HepG2 (cell line): ENCODE data around the gene COBLL1. TPM values are rescaled to one million over a fixed set of nuclear protein-coding genes. Genes with fewer than 3 reads are reported as not detected.

Experiments
- ATAC-seq: fragments of 200-7000 bp; cut with Tn5 transposase; 3 replicates; pipeline ENCODE4 v1.9.1; 2020; ENCODE audit warnings: mild to moderate bottlenecking, moderate library complexity
- BruUV-seq: library from RNA; stranded (reverse); fragments of 400-500 nt; replicated peaks from 2 replicates; lab custom pipeline; 2021; lab: Mats Ljungman, UMichigan
- CTCF ChIA-PET: fragments of 300-600 bp; formaldehyde crosslinking; extraction: SDS; loops from one replicate; lab custom pipeline; 2021; ENCODE audit warnings: low total read pairs, inconsistent platforms, low intra/inter-chr PET ratio; lab: Yijun Ruan, JAX
- POLR2A ChIA-PET: fragments of 350-600 bp; sonication (Branson Sonifier 250); formaldehyde crosslinking; loops from one replicate; lab custom pipeline; 2020; ENCODE audit warnings: antibody characterized with exemption, inconsistent platforms; lab: Yijun Ruan, JAX
- DNase-seq: peaks from one replicate; pipeline ENCODE4 v3.0.0-alpha.2; 2015; ENCODE audit warnings: low spot score
- FAIRE-seq: peaks from 3 replicates; lab custom pipeline; 2011; peaks lifted over from hg19 to GRCh38; lab: Jason Lieb, UNC
- H2AFZ ChIP-seq: one replicate; pipeline ENCODE4 v1.6.1; 2011; ENCODE audit warnings: low read length, inconsistent platforms
- H3K27ac ChIP-seq: fragments of 300-600 bp; 3 replicates; pipeline ENCODE4 v1.8.0; 2011; ENCODE audit warnings: mixed run types, mild to moderate bottlenecking, mixed read lengths, low read length, inconsistent platforms; ENCODE audit not compliant: insufficient read depth; ENCODE audit errors: extremely low read length
- H3K27me3 ChIP-seq, 2 experiments: fragments of 200-600 bp in 1 of 2; 2 replicates in 1 of 2; 3 replicates in 1 of 2; pipeline versions ENCODE4 v1.6.0 to v1.8.0; 2011; ENCODE audit warnings: low read length in 2 of 2, mild to moderate bottlenecking in 2 of 2, moderate library complexity in 2 of 2, inconsistent platforms in 1 of 2; ENCODE audit not compliant: insufficient read depth in 2 of 2, control insufficient read depth in 1 of 2
- H3K36me3 ChIP-seq, 2 experiments: fragments of 200-600 bp in 1 of 2; replicated peaks in 1 of 2; 2 replicates in 1 of 2; 3 replicates in 1 of 2; pipeline versions ENCODE4 v1.5.1 to v1.8.0; 2011; ENCODE audit warnings: low read length in 2 of 2, inconsistent platforms in 1 of 2; ENCODE audit not compliant: insufficient read depth in 2 of 2, control insufficient read depth in 1 of 2
- H3K4me1 ChIP-seq: 2 replicates; pipeline ENCODE4 v1.5.1; 2012; ENCODE audit warnings: low read length, inconsistent platforms; ENCODE audit not compliant: insufficient read depth
- H3K4me2 ChIP-seq: 2 replicates; pipeline ENCODE4 v1.6.0; 2011; ENCODE audit warnings: low read depth, low read length, inconsistent platforms
- H3K4me3 ChIP-seq, 3 experiments: fragments of 200-600 bp in 1 of 3; sonication (generic), shearing (Covaris generic) in 1 of 3; replicated peaks in 1 of 3; 2 replicates each; pipeline ENCODE4 v1.5.1; 2011 to 2016; ENCODE audit warnings: low read length in 3 of 3, inconsistent platforms in 2 of 3, low read depth in 2 of 3, mild to moderate bottlenecking in 2 of 3, control low read depth in 1 of 3, mixed read lengths in 1 of 3; ENCODE audit not compliant: insufficient read depth in 1 of 3
- H3K79me2 ChIP-seq: one replicate; pipeline ENCODE4 v1.6.1; 2011; ENCODE audit warnings: low read length, inconsistent platforms; ENCODE audit not compliant: insufficient read depth
- H3K9ac ChIP-seq: 2 replicates; pipeline ENCODE4 v1.6.0; 2011; ENCODE audit warnings: mild to moderate bottlenecking, low read depth, low read length, inconsistent platforms; ENCODE audit not compliant: insufficient read depth
- H3K9me3 ChIP-seq: 2 replicates; pipeline ENCODE4 v1.5.1; 2012; ENCODE audit warnings: mild to moderate bottlenecking, low read length
- H4K20me1 ChIP-seq: 2 replicates; pipeline ENCODE4 v1.6.0; 2011; ENCODE audit warnings: inconsistent platforms, mild to moderate bottlenecking, low read length, moderate library complexity; ENCODE audit not compliant: insufficient read depth
- CBX1 ChIP-seq: IDR thresholded peaks from one replicate; pipeline ENCODE4 v1.6.1; 2016; ENCODE audit warnings: antibody characterized with exemption, low read depth
- E2F5 ChIP-seq: sonication (generic); formaldehyde crosslinking; conservative IDR thresholded peaks from 2 replicates; pipeline ENCODE4 v1.4.0; 2020; ENCODE audit warnings: missing genetic modification reagents
- ELF4 ChIP-seq: sonication (generic); formaldehyde crosslinking; IDR thresholded peaks from 2 replicates; pipeline ENCODE4 v1.5.0; 2020; ENCODE audit warnings: missing genetic modification reagents, mild to moderate bottlenecking, moderate library complexity, borderline replicate concordance
- HMG20A ChIP-seq: IDR thresholded peaks from 2 replicates; pipeline ENCODE4 v1.6.1; 2016; ENCODE audit warnings: borderline replicate concordance
- HOXD1 ChIP-seq: sonication (generic); formaldehyde crosslinking; IDR thresholded peaks from 2 replicates; pipeline ENCODE4 v1.5.0; 2020; ENCODE audit warnings: missing genetic modification reagents
- ISL2 ChIP-seq: sonication (generic); formaldehyde crosslinking; IDR thresholded peaks from 2 replicates; pipeline ENCODE4 v1.5.0; 2020; ENCODE audit warnings: missing genetic modification reagents
- NFKBIZ ChIP-seq: IDR thresholded peaks from 2 replicates; pipeline ENCODE4 v1.6.1; 2018; ENCODE audit warnings: missing genetic modification reagents, missing compliant biosample characterization
- RAD21 ChIP-seq: fragments of 450-650 bp; formaldehyde crosslinking; IDR thresholded peaks from 2 replicates; pipeline ENCODE4 v1.5.0; 2020; ENCODE audit warnings: mild to moderate bottlenecking
- SETDB1 ChIP-seq: sonication (generic); formaldehyde crosslinking; IDR thresholded peaks from 2 replicates; pipeline ENCODE4 v1.5.1; 2020; ENCODE audit warnings: missing genetic modification reagents, mild to moderate bottlenecking, borderline replicate concordance
- SOX5 ChIP-seq: IDR thresholded peaks from 2 replicates; pipeline ENCODE4 v1.6.1; 2016; ENCODE audit warnings: borderline replicate concordance
- ZNF121 ChIP-seq: sonication (generic); formaldehyde crosslinking; IDR thresholded peaks from 2 replicates; pipeline ENCODE4 v1.5.0; 2020; ENCODE audit warnings: mild to moderate bottlenecking, missing genetic modification reagents
- ZNF513 ChIP-seq: sonication (generic); formaldehyde crosslinking; conservative IDR thresholded peaks from 2 replicates; pipeline ENCODE4 v1.5.0; 2020; ENCODE audit warnings: missing genetic modification reagents
- ZNF543 ChIP-seq: sonication (generic); formaldehyde crosslinking; IDR thresholded peaks from 2 replicates; pipeline ENCODE4 v1.4.0; 2020; ENCODE audit warnings: mild to moderate bottlenecking, missing genetic modification reagents
- ZNF557 ChIP-seq: sonication (generic); formaldehyde crosslinking; IDR thresholded peaks from 2 replicates; pipeline ENCODE4 v1.4.0; 2020; ENCODE audit warnings: missing genetic modification reagents
- ZNF746 ChIP-seq: sonication (generic); formaldehyde crosslinking; IDR thresholded peaks from 2 replicates; pipeline ENCODE4 v1.8.0; 2022; ENCODE audit warnings: mild to moderate bottlenecking, missing genetic modification reagents
- ZNF790 ChIP-seq: sonication (generic); formaldehyde crosslinking; IDR thresholded peaks from 2 replicates; pipeline ENCODE4 v1.8.0; 2022; ENCODE audit warnings: missing genetic modification reagents, mild to moderate bottlenecking, borderline replicate concordance
- ZNF839 ChIP-seq: sonication (generic); formaldehyde crosslinking; IDR thresholded peaks from 2 replicates; pipeline ENCODE4 v1.4.0; 2020; ENCODE audit warnings: missing genetic modification reagents, mild to moderate bottlenecking, borderline replicate concordance
- WGBS: methylation state at CpG from one replicate; pipeline ENCODE4 v1.1.6; 2017; ENCODE audit warnings: low lambda C conversion rate; 5-methylcytosine and 5-hydroxymethylcytosine counted together
- in situ Hi-C: cut with HindIII; loops from 2 replicates; pipeline ENCODE4 v1.10.0; 2017; ENCODE audit warnings: low pct_unique_long_range_greater_than_20kb; ENCODE audit not compliant: extremely low pct_ligation_motif_present
- intact Hi-C: fragments of 100-400 bp; cut with micrococcal nuclease; formaldehyde crosslinking; loops from one replicate; pipeline ENCODE4 v1.10.0; 2022; ENCODE audit not compliant: unreplicated experiment
- polyA plus RNA-seq, 8 experiments: library from polyadenylated mRNA; depleted of rRNA in 3 of 8; stranded (reverse) in 7 of 8; unstranded in 1 of 8; fragments of >200 nt; fragmentation: Illumina TruSeq in 4 of 8; extraction: Trizol in 4 of 8; gene quantifications; 2 replicates each; pipeline versions ENCODE4 v1.2.1 to v1.2.3, GENCODE V29; 2011 to 2016; ENCODE audit warnings: low read depth in 4 of 8, missing spikeins in 1 of 8, mixed read lengths in 1 of 8; ENCODE audit not compliant: insufficient read depth in 1 of 8
- total RNA-seq, 5 experiments: library from RNA; depleted of rRNA; stranded (reverse); fragments of >200 nt; fragmentation: Illumina TruSeq; extraction: Trizol; gene quantifications; 2 replicates each; pipeline ENCODE4 v1.2.3, GENCODE V29; 2016; ENCODE audit warnings: low read depth in 1 of 5
- TF ChIP-seq, protein P1 (sequence below): IDR thresholded peaks from 2 replicates; pipeline ENCODE4 v1.6.1; 2012; ENCODE audit warnings: low read depth, low read length, improper control_type of control experiment
- TF ChIP-seq, protein P2 (sequence below): sonication (generic); formaldehyde crosslinking; IDR thresholded peaks from 2 replicates; pipeline ENCODE4 v1.5.0; 2020; ENCODE audit warnings: mild to moderate bottlenecking, missing genetic modification reagents

The COBLL1 gene
- total and polyA plus RNA-seq, 2 of the 13 experiments (the other 11 are each of a cell fraction or from before 2014, with no cell fraction given), result 32.6 to 86.8 TPM

DNA sequence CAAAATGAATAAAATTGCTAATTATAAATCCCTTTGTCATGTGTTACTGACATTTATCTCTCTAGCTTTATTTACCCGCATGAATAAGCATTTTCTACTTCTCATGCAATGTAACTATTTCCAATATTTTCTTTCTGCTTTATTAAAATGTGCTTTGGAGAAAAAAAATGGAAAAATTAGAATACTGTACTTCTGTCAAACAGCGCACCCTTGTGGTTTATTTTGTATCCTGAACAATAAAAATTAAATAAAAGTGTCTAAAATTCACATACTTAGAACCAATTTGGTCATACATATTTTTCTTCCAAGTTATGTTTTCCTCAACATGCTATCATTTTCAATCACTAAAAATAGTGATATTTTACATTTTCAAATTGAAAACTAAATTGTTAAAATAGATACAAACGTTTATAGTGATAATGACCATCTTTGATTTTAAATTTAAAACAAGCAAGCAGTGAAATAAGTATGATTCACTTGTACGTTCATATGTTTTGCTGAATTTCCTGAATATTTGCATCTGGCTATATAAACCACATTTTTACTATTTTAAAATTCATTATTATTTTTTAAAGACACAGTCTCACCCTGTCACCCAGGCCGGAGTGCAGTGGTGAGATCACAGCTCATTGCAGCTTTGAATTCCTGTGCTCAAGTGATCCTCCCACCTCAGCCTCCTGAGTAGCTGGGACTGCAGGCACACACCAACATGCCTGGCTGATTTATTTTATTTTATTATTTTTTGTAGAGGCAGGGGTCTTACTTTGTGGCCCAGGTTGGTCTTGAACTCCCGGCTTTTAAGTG lies 124.4 kb downstream of the COBLL1 start:
- in situ Hi-C loops (no loop called here), intact Hi-C loops (loop anchor here (1.0 kb wide), 3 partner anchors 20 to 157 kb away; no protein-coding TSS in a partner anchor)
- Histone ChIP-seq H3K27me3 (no peaks in the 10 kb centered on the region), H3K9me3 (no peaks in the 10 kb centered on the region), H3K27ac (peak overlapping the region; percentile 20), H2AFZ (no peak overlapping the region), H3K4me3 (no peak overlapping the region), H3K9ac (no peak overlapping the region), H3K36me3 (peaks cover 8 to 41% of the 10 kb centered on the region in 2 experiments), H4K20me1 (no peaks in the 10 kb centered on the region), H3K79me2 (peaks cover 2% of the 10 kb centered on the region), H3K4me2 (no peak overlapping the region), H3K4me1 (peaks cover 48% of the 10 kb centered on the region)
- WGBS, result 69% methylated on average over 6 of the region's 6 CpGs
- ATAC-seq (no peak), FAIRE-seq (no peak), DNase-seq (peak; percentile 50)
- CTCF ChIA-PET, result interaction anchor here (1.0 to 3.8 kb wide), 4 partner anchors 20 to 157 kb away, joined by 3 to 46 read pairs (median 24); no protein-coding TSS in a partner anchor
- no TSS peak for BruUV-seq
- POLR2A ChIA-PET, result no interaction called here
- TF ChIP-seq CBX1 (no peak), ISL2 (CRISPR knock-in tag) (no peak), ZNF513 (CRISPR knock-in tag) (no peak), ZNF121 (CRISPR knock-in tag) (no peak), ZNF557 (no peak), HMG20A (0 out of 2 replicates have a peak, but pooled peaks have one; percentile 17), ZNF839 (CRISPR knock-in tag) (no peak), SOX5 (CRISPR knock-in tag) (peak; percentile 28; the same call in 1 of the 2 replicates), NFKBIZ (CRISPR knock-in tag) (no peak), RAD21 (CRISPR knock-in tag) (peak; percentile 70; the same call in 1 of the 2 replicates), ZNF746 (CRISPR knock-in tag) (no peak), HOXD1 (no peak), ELF4 (CRISPR knock-in tag) (no peak), ZNF543 (no peak), SETDB1 (CRISPR knock-in tag) (no peak), E2F5 (CRISPR knock-in tag) (no peak), ZNF790 (CRISPR knock-in tag) (no peak)
- TF ChIP-seq, protein P1, sequence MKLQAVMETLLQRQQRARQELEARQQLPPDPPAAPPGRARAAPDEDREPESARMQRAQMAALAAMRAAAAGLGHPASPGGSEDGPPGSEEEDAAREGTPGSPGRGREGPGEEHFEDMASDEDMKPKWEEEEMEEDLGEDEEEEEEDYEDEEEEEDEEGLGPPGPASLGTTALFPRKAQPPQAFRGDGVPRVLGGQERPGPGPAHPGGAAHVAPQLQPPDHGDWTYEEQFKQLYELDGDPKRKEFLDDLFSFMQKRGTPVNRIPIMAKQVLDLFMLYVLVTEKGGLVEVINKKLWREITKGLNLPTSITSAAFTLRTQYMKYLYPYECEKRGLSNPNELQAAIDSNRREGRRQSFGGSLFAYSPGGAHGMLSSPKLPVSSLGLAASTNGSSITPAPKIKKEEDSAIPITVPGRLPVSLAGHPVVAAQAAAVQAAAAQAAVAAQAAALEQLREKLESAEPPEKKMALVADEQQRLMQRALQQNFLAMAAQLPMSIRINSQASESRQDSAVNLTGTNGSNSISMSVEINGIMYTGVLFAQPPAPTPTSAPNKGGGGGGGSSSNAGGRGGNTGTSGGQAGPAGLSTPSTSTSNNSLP, result peak; percentile 89
- TF ChIP-seq, protein P2, sequence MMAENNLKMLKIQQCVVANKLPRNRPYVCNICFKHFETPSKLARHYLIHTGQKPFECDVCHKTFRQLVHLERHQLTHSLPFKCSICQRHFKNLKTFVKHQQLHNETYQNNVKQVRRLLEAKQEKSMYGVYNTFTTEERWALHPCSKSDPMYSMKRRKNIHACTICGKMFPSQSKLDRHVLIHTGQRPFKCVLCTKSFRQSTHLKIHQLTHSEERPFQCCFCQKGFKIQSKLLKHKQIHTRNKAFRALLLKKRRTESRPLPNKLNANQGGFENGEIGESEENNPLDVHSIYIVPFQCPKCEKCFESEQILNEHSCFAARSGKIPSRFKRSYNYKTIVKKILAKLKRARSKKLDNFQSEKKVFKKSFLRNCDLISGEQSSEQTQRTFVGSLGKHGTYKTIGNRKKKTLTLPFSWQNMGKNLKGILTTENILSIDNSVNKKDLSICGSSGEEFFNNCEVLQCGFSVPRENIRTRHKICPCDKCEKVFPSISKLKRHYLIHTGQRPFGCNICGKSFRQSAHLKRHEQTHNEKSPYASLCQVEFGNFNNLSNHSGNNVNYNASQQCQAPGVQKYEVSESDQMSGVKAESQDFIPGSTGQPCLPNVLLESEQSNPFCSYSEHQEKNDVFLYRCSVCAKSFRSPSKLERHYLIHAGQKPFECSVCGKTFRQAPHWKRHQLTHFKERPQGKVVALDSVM (CRISPR knock-in tag), result peak; percentile 63
